Activated CD4-positive, alpha-beta T cell treated with anti-CD3 and anti-CD28 coated beads for 4 hours (primary cell): ENCODE results near the gene CELF1.

Source experiments
- DNase-seq, 2 donors: peaks; one replicate each; pipeline ENCODE4 v3.0.0-alpha.2; 2020

The CELF1 gene

GRCh38 chr11:47443028-47443700 lies 109.8 kb downstream of the CELF1 start:
- DNase-seq, result no peak

DNA sequence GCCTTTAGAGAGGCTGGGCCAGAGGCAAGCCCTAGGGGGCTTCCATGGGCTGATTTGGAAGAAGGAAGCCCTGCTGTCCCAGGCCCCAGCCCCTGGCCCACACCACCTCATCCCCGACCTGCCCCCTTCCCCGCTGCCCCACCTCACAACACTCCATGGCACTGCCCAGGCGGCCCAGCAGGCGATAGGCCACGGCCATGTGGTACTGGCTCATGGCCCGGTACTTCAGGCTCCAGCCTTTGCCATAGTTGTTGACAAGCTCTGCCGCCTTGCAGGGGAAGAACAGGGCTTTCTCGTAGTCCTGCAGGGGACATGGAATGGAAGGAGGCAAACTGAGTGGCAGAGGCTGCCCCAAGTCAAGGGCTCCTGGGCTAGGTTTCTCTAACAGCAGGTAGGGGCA lies 110.4 kb downstream of the CELF1 start:
- DNase-seq, result no peak

GRCh38 chr11:47441421-47441820 lies 111.5 kb downstream of the CELF1 start:
- DNase-seq, result no peak

DNA sequence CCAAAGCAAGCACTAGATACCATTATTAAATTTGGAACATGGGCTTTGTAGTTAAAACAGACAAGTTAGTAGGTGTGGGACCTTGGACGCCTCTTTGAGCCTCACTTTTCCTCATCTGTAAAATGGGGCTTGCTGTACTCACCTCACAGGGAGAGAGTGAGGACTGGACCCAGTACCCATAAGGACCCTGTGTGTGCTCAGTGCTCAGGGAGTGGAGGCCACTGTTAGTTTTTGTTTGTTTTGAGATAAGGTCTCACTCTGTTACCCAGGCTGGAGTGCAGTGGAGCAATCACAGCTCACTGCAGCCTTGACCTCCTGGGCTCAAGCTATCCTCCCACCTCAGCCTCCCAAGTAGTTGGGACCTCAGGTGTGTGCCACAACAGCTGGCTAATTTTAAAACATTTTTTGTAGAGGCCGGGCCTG lies 112.9 kb downstream of the CELF1 start:
- DNase-seq, result no peak

DNA sequence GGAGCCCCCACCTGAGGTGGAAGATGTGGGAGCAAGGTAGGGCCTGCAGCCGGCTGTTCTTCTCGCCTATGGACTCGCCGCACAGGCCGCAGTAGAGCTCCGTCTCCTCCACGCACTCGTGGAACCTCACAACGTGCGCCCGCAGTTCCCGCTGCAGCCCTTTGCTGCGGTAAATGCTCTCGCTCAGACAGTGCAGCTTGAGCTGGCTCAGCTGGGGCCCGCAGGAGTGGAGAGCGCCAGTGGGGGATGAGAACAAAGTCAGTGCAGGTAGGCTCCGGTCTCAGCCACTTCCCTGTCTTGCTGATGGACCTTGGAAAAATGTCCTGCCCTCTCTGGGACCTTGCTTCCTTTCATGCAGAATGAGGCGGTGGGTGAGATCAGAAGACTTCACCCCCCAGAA lies 114.2 kb downstream of the CELF1 start:
- DNase-seq, result no peak

DNA sequence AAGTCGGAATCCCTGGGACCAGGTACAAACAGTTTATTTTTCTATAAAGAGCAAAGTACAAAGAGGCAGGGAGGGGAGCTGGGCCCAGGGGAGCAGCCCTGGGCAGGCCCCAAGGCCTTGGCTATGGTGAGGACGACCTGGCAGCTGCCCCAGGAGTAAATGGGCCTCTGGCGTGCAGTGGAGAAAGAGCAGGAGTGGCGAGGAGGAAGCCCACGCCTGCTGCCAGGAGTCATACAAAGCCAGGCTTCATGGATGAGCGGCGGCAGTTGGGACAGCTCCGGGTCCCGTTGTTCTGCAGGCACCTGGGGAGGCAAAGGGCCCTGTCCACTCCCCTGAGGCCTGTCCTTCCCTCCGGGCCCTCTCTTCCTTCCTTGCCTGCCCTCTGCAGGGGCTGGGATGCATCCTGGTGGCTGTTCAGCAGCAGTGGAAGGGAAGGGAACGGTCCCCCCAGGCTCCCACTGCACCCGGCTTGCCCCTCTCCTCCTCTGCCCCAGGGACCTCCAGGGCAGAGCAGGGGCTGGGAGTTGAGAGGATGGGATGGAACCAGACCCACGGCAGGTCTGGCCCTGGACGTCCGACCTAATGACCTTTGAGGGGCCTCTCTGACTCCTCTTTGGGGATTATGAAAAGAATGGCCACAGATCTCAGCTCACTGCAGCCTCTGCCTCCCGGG lies 115.0 kb downstream of the CELF1 start:
- DNase-seq, result no peak

GRCh38 chr11:47437218-47437745 lies 115.7 kb downstream of the CELF1 start:
- no peak for DNase-seq

DNA sequence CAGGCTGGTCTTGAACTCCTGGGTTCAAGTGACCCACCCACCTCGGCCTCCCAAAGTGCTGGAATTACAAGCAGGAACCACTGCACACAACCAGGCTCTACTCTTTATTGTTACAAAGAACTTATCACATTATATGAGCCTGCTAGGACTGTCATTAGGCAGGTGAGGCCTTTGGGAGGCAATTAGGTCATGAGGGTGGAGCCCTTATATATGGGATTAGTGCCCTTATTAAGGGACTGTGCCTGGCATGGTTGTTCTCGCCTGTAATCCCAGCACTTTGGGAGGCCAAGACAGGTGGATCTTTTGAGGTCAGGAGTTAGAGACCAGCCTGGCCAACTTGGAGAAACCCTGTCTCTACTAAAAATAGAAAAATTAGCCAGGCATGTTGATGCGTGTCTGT lies 116.2 kb downstream of the CELF1 start:
- DNase-seq, result no peak

GRCh38 chr11:47435687-47436086 lies 117.2 kb downstream of the CELF1 start:
- DNase-seq, result no peak

GRCh38 chr11:47434011-47434786 lies 118.7 kb downstream of the CELF1 start:
- DNase-seq, result no peak

DNA sequence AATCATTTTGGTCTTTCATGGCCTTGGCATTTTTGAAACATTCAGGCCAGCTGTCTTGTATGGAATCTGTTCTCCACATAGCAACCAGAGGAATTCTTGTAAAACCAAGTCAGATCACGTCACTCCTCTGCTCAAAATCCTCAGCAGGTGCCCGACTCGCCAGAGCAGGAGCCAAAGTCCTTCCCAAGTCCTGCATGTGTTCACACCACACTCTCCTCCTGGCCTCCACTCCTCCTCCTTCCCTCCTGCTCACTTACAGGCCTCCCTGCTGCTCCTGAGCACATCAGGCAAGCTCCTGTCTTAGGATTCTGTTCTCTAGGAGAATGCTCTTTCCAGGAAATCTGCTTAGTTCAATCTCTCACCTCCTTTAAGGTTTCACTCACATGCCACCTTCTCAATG lies 119.8 kb downstream of the CELF1 start:
- DNase-seq, result no peak

GRCh38 chr11:47431356-47432083 lies 121.4 kb downstream of the CELF1 start:
- no peak for DNase-seq

- DNase-seq, result no peak
Measured at GRCh38 chr11:47430524-47430923, 122.4 kb downstream of the CELF1 start.

GRCh38 chr11:47426062-47426956 lies 126.6 kb downstream of the CELF1 start, which contains the start of gene PSMC3:
Gene PSMC3, minus strand, starts transcription at chr11:47426439. Its CDS starts 160 bp downstream, at chr11:47426279.
- DNase-seq, result peak; percentile 99

DNA sequence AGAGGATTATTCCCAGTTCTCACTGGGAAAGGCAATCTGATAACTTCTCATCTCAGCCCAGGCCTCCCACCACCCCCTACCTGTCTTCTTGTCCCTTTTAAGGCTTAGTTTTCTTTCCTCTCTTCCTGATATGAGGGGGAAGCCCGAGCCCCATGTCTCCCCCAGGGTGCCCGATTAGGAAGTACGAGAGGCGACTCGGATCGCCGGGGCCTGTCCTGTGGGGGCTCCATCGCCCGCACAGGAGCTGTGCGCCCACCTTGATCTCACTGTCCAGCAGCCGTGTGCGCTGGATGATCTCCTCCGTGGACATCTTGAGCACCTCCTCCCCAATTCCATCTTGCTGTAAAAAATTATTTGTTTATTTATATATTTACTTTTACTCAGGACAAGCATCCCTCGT lies 127.3 kb downstream of the CELF1 start:
- no peak for DNase-seq

GRCh38 chr11:47418454-47419259 lies 134.3 kb downstream of the CELF1 start:
- no peak for DNase-seq

- DNase-seq, result no peak
Measured at GRCh38 chr11:47417712-47418111, 135.2 kb downstream of the CELF1 start.

DNA sequence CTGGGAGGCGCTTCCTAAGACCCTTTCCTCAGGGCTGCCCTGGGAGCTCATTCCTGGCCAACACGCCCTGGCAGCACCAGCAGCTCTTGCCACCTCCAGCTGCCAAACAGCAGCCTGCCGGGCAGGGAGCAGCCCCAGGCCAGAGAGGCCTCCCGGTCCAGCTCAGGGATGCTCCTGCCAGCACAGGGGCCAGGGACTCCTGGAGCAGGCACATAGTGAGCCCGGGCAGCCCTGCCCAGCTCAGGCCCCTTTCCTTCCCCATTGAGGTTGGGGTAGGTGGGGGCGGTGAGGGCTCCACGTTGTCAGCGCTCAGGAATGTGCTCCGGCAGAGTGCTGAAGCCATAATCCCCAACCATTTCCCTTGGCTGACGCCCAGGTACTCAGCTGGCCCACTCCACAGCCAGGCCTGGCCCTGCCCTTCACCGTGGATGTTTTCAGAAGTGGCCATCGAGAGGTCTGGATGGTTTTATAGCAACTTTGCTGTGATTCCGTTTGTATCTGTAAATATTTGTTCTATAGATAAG lies 136.9 kb downstream of the CELF1 start:
- no peak for DNase-seq
